GM23338 (cell line): ENCODE results near the gene PML. TPM values are rescaled to one million over a fixed set of nuclear protein-coding genes. Genes with fewer than 3 reads are reported as not detected.

Experiments
- ATAC-seq: fragments of 200-7000 bp; cut with Tn5 transposase; 3 replicates; pipeline ENCODE4 v1.9.1; 2020
- DNase-seq: peaks from one replicate; pipeline ENCODE4 v3.0.0-alpha.2; 2015; ENCODE audit warnings: low spot score
- H2AFZ ChIP-seq: fragments of 200-600 bp; sonication (generic); 2 replicates; pipeline ENCODE4 v1.8.0; 2016; ENCODE audit warnings: antibody characterized with exemption, mild to moderate bottlenecking, moderate library complexity
- H3F3A ChIP-seq: fragments of 200-600 bp; sonication (generic); replicated peaks from 2 replicates; pipeline ENCODE4 v1.8.0; 2017; ENCODE audit warnings: antibody characterized with exemption, mixed run types, low read depth
- H3K27ac ChIP-seq: fragments of 200-600 bp; sonication (generic); 2 replicates; pipeline ENCODE4 v1.6.1; 2016; ENCODE audit warnings: low read depth
- H3K27me3 ChIP-seq: fragments of 200-600 bp; sonication (generic); 2 replicates; pipeline ENCODE4 v1.8.0; 2016; ENCODE audit warnings: mild to moderate bottlenecking, mixed run types, moderate library complexity; ENCODE audit not compliant: insufficient read depth
- H3K36me3 ChIP-seq: fragments of 200-600 bp; sonication (generic); 2 replicates; pipeline ENCODE4 v1.8.0; 2016; ENCODE audit warnings: mild to moderate bottlenecking; ENCODE audit not compliant: insufficient read depth
- H3K4me1 ChIP-seq: fragments of 200-600 bp; sonication (generic); 2 replicates; pipeline ENCODE4 v1.8.0; 2016; ENCODE audit warnings: mild to moderate bottlenecking, moderate library complexity; ENCODE audit not compliant: insufficient read depth
- H3K4me2 ChIP-seq: fragments of 200-600 bp; sonication (generic); 2 replicates; pipeline ENCODE4 v1.7.1; 2017; ENCODE audit warnings: mixed run types
- H3K4me3 ChIP-seq: fragments of 200-600 bp; sonication (generic); 2 replicates; pipeline ENCODE4 v1.6.1; 2016; ENCODE audit warnings: mixed run types
- H3K79me2 ChIP-seq: fragments of 200-600 bp; sonication (generic); replicated peaks from 2 replicates; pipeline ENCODE4 v1.8.0; 2017; ENCODE audit warnings: mild to moderate bottlenecking; ENCODE audit not compliant: insufficient read depth
- H3K9me2 ChIP-seq: fragments of 200-600 bp; sonication (generic); 2 replicates; pipeline ENCODE4 v1.8.0; 2017; ENCODE audit not compliant: insufficient read depth
- H4K20me1 ChIP-seq: fragments of 200-600 bp; sonication (generic); replicated peaks from 2 replicates; pipeline ENCODE4 v1.8.0; 2017; ENCODE audit warnings: mild to moderate bottlenecking; ENCODE audit not compliant: insufficient read depth
- H3K27ac Mint-ChIP-seq: 2 replicates; pipeline ENCODE4 v1.8.0; 2020; ENCODE audit warnings: inconsistent platforms, mild to moderate bottlenecking, moderate library complexity, mixed read lengths
- H3K27me3 Mint-ChIP-seq: 3 replicates; pipeline ENCODE4 v1.8.0; 2022; ENCODE audit warnings: low read depth, mild to moderate bottlenecking, moderate library complexity, mixed read lengths, inconsistent platforms; ENCODE audit not compliant: insufficient read depth, poor library complexity
- H3K36me3 Mint-ChIP-seq: 3 replicates; pipeline ENCODE4 v1.8.0; 2021; ENCODE audit warnings: low read depth, mild to moderate bottlenecking, inconsistent platforms, moderate library complexity, mixed read lengths
- H3K4me1 Mint-ChIP-seq: 3 replicates; pipeline ENCODE4 v1.8.0; 2020; ENCODE audit warnings: mild to moderate bottlenecking, inconsistent platforms, mixed read lengths
- H3K4me3 Mint-ChIP-seq: 3 replicates; pipeline ENCODE4 v1.8.0; 2021; ENCODE audit warnings: moderate library complexity, mild to moderate bottlenecking, inconsistent platforms, mixed read lengths
- H3K9me3 Mint-ChIP-seq: 3 replicates; pipeline ENCODE4 v1.8.0; 2020; ENCODE audit warnings: moderate library complexity, mild to moderate bottlenecking, inconsistent platforms, mixed read lengths
- CREB1 ChIP-seq: fragments of 250-450 bp; sonication (Bioruptor Pico); IDR thresholded peaks from 2 replicates; pipeline ENCODE4 v1.5.0; 2020; ENCODE audit warnings: low read depth, mild to moderate bottlenecking, moderate library complexity
- ETS1 ChIP-seq: IDR thresholded peaks from 2 replicates; pipeline ENCODE4 v1.6.1; 2016; ENCODE audit warnings: antibody characterized with exemption
- EZH2 ChIP-seq: fragments of 200-600 bp; sonication (generic); IDR thresholded peaks from one replicate; pipeline ENCODE4 v1.8.0; 2017; ENCODE audit warnings: antibody characterized with exemption, mild to moderate bottlenecking, low read depth; ENCODE audit not compliant: unreplicated experiment
- EZH2phosphoT487 ChIP-seq: fragments of 200-600 bp; sonication (generic); IDR thresholded peaks from one replicate; pipeline ENCODE4 v1.8.1; 2018; ENCODE audit warnings: antibody characterized with exemption; ENCODE audit not compliant: unreplicated experiment
- JUNB ChIP-seq: IDR thresholded peaks from one replicate; pipeline ENCODE4 v1.6.1; 2016; ENCODE audit warnings: antibody characterized with exemption; ENCODE audit not compliant: unreplicated experiment
- NANOG ChIP-seq: IDR thresholded peaks from 2 replicates; pipeline ENCODE4 v1.6.1; 2016; ENCODE audit warnings: antibody characterized with exemption, borderline replicate concordance
- POLR2AphosphoS5 ChIP-seq: IDR thresholded peaks from 2 replicates; pipeline ENCODE4 v1.6.1; 2016; ENCODE audit warnings: antibody characterized with exemption, low read depth
- STAT1 ChIP-seq: IDR thresholded peaks from one replicate; pipeline ENCODE4 v1.6.1; 2016; ENCODE audit warnings: antibody characterized with exemption; ENCODE audit not compliant: unreplicated experiment
- ZNF114 ChIP-seq: fragments of 250-450 bp; sonication (Bioruptor Pico); IDR thresholded peaks from 2 replicates; pipeline ENCODE4 v1.5.0; 2020; ENCODE audit warnings: mild to moderate bottlenecking, moderate library complexity
- ZNF331 ChIP-seq: fragments of 250-450 bp; sonication (Bioruptor Pico); IDR thresholded peaks from 2 replicates; pipeline ENCODE4 v1.5.0; 2020; ENCODE audit warnings: low read depth, mild to moderate bottlenecking, moderate library complexity
- ZNF462 ChIP-seq: fragments of 250-450 bp; sonication (Bioruptor Pico); IDR thresholded peaks from 2 replicates; pipeline ENCODE4 v1.5.0; 2020; ENCODE audit warnings: mild to moderate bottlenecking, moderate library complexity
- polyA plus RNA-seq: library from polyadenylated mRNA; unstranded; fragments of >200 nt; fragmentation: Nextera tagmentation; extraction: Ambion mirVana; gene quantifications from 2 replicates; pipeline ENCODE4 v1.2.1, GENCODE V29; 2016
- total RNA-seq: library from RNA; depleted of rRNA; stranded (reverse); fragments of >200 nt; shearing (Covaris generic); gene quantifications from 2 replicates; pipeline ENCODE4 v1.2.3, GENCODE V29; 2014
- TF ChIP-seq, protein P1 (sequence below), 2 experiments: fragments of 200-600 bp in 1 of 2; sonication (generic) in 1 of 2; conservative IDR thresholded peaks; 2 replicates each; pipeline versions ENCODE4 v1.5.1 to v1.6.1; 2016 to 2017; ENCODE audit warnings: antibody characterized with exemption in 2 of 2, low read depth in 2 of 2, mild to moderate bottlenecking in 2 of 2, moderate library complexity in 1 of 2
- TF ChIP-seq, protein P2 (sequence below): IDR thresholded peaks from one replicate; pipeline ENCODE4 v1.6.1; 2018; ENCODE audit warnings: antibody characterized with exemption; ENCODE audit not compliant: unreplicated experiment

PML gene
- total and polyA plus RNA-seq, 2 experiments from 2014 or later = 19.0 to 73.1 TPM

DNA sequence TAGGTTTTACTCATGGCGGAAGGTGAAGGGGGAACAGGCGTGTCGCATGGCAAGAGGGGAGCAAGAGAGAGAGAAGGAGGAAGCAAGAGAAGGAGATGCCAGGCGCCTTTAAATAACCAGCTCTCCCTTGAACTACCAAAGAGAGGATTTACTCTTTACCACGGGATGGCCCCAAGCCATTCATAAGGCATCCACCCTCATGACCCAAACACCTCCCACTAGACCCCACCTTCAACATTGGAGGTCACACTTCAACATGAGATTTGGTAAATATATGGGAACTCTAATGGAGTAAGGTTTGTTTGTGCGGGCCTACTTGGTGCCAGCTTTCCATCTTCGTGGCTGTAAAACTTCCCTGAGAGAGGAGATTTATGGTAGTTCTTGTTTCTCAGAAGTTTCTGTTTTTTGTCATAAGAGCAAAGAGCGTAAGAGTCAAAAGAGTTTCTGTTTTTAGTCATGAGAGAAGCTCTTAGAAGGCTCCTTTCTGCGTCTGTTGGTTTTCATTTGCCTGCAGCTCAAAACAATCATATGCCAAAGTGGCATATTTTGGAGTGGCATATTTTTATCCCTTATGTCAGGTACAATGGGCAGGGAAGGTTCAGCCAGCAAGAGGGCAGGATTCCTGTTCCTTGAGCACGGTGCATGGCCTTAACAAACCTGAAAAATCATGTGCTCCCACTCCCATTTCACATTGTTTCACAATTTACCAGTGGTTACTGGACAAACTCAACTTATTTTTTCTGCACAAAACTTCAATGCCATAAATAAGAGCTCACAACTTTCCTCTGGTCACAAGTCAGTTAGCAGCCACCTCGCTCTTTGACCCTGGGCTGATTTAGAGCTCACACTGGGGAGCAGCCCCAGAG, 12.5 kb downstream of the PML start:
- H3K27ac Mint-ChIP-seq = no peak overlapping the region
- no peak for TF ChIP-seq JUNB
- TF ChIP-seq STAT1 = no peak
- no peak for TF ChIP-seq ZNF114 (CRISPR knock-in tag)
- TF ChIP-seq EZH2 = no peak
- TF ChIP-seq, protein P1, sequence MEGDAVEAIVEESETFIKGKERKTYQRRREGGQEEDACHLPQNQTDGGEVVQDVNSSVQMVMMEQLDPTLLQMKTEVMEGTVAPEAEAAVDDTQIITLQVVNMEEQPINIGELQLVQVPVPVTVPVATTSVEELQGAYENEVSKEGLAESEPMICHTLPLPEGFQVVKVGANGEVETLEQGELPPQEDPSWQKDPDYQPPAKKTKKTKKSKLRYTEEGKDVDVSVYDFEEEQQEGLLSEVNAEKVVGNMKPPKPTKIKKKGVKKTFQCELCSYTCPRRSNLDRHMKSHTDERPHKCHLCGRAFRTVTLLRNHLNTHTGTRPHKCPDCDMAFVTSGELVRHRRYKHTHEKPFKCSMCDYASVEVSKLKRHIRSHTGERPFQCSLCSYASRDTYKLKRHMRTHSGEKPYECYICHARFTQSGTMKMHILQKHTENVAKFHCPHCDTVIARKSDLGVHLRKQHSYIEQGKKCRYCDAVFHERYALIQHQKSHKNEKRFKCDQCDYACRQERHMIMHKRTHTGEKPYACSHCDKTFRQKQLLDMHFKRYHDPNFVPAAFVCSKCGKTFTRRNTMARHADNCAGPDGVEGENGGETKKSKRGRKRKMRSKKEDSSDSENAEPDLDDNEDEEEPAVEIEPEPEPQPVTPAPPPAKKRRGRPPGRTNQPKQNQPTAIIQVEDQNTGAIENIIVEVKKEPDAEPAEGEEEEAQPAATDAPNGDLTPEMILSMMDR (conservative IDR thresholded peaks at IDR 0.05; ENCODE audit: low read depth in 2 of 2) = no peak
- TF ChIP-seq NANOG = no peak
- no peak for TF ChIP-seq CREB1 (CRISPR knock-in tag)
- TF ChIP-seq, protein P2, sequence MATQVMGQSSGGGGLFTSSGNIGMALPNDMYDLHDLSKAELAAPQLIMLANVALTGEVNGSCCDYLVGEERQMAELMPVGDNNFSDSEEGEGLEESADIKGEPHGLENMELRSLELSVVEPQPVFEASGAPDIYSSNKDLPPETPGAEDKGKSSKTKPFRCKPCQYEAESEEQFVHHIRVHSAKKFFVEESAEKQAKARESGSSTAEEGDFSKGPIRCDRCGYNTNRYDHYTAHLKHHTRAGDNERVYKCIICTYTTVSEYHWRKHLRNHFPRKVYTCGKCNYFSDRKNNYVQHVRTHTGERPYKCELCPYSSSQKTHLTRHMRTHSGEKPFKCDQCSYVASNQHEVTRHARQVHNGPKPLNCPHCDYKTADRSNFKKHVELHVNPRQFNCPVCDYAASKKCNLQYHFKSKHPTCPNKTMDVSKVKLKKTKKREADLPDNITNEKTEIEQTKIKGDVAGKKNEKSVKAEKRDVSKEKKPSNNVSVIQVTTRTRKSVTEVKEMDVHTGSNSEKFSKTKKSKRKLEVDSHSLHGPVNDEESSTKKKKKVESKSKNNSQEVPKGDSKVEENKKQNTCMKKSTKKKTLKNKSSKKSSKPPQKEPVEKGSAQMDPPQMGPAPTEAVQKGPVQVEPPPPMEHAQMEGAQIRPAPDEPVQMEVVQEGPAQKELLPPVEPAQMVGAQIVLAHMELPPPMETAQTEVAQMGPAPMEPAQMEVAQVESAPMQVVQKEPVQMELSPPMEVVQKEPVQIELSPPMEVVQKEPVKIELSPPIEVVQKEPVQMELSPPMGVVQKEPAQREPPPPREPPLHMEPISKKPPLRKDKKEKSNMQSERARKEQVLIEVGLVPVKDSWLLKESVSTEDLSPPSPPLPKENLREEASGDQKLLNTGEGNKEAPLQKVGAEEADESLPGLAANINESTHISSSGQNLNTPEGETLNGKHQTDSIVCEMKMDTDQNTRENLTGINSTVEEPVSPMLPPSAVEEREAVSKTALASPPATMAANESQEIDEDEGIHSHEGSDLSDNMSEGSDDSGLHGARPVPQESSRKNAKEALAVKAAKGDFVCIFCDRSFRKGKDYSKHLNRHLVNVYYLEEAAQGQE = no peak
- no peak for TF ChIP-seq ZNF462
- TF ChIP-seq EZH2phosphoT487 = no peak
- no peak for TF ChIP-seq ZNF331 (CRISPR knock-in tag)
- no peak for TF ChIP-seq POLR2AphosphoS5
- no peak for TF ChIP-seq ETS1
- H4K20me1 ChIP-seq = peaks cover 11% of the 10 kb centered on the region
- H3K4me1 ChIP-seq = no peaks in the 10 kb centered on the region
- peaks cover 13% of the 10 kb centered on the region for H3K36me3 Mint-ChIP-seq
- H3K27ac ChIP-seq = no peak overlapping the region
- H3K9me3 Mint-ChIP-seq = peaks cover 3% of the 10 kb centered on the region; the same call in 1 of the 3 replicates
- no peaks in the 10 kb centered on the region for H3K9me2 ChIP-seq
- peaks cover 3% of the 10 kb centered on the region; the same call in 1 of the 3 replicates for H3K4me1 Mint-ChIP-seq
- no peak overlapping the region for H3K4me3 ChIP-seq
- H3K4me2 ChIP-seq = no peak overlapping the region
- no peak for DNase-seq
- no peaks in the 10 kb centered on the region for H3K27me3 ChIP-seq
- H3K4me3 Mint-ChIP-seq = no peak overlapping the region
- no peak overlapping the region for H2AFZ ChIP-seq
- ATAC-seq = no peak
- H3K36me3 ChIP-seq = no peaks in the 10 kb centered on the region
- H3F3A ChIP-seq = no peaks in the 10 kb centered on the region
- peaks cover 2% of the 10 kb centered on the region for H3K27me3 Mint-ChIP-seq
- H3K79me2 ChIP-seq = peaks cover 9% of the 10 kb centered on the region
